Smooth muscle cell (in vitro differentiated cells): Measurements from ENCODE around the gene HMCN1. TPM values are rescaled to one million over a fixed set of nuclear protein-coding genes. Genes with fewer than 3 reads are reported as not detected.

Experiments
- DNase-seq: peaks from one replicate; lab custom pipeline; 2025; ENCODE audit not compliant: unreplicated experiment; lab: John Stamatoyannopoulos, UW
- H2AFZ ChIP-seq: fragments of 200-600 bp; sonication (generic); 2 replicates; pipeline ENCODE4 v1.6.0; 2016; ENCODE audit warnings: antibody characterized with exemption, low read depth, mild to moderate bottlenecking
- H3F3A ChIP-seq: fragments of 200-600 bp; sonication (generic); 2 replicates; pipeline ENCODE4 v1.6.0; 2017; ENCODE audit warnings: antibody characterized with exemption, low read depth
- H3K27ac ChIP-seq: fragments of 200-600 bp; sonication (generic); 2 replicates; pipeline ENCODE4 v1.5.1; 2016; ENCODE audit warnings: low read depth, mild to moderate bottlenecking
- H3K27me3 ChIP-seq: fragments of 200-600 bp; sonication (generic); 2 replicates; pipeline ENCODE4 v1.6.1; 2016; ENCODE audit warnings: low read depth, mild to moderate bottlenecking
- H3K36me3 ChIP-seq: fragments of 200-600 bp; sonication (generic); 2 replicates; pipeline ENCODE4 v1.5.1; 2016; ENCODE audit warnings: low read depth
- H3K4me1 ChIP-seq: fragments of 200-600 bp; sonication (generic); 2 replicates; pipeline ENCODE4 v1.5.1; 2016; ENCODE audit warnings: low read depth
- H3K4me2 ChIP-seq: fragments of 200-600 bp; sonication (generic); 2 replicates; pipeline ENCODE4 v1.6.0; 2016; ENCODE audit warnings: mild to moderate bottlenecking
- H3K4me3 ChIP-seq: fragments of 200-600 bp; sonication (generic); 2 replicates; pipeline ENCODE4 v1.5.1; 2016; ENCODE audit warnings: mild to moderate bottlenecking
- H3K79me2 ChIP-seq: fragments of 200-600 bp; sonication (generic); 2 replicates; pipeline ENCODE4 v1.6.0; 2016; ENCODE audit warnings: low read depth, mild to moderate bottlenecking
- H3K9ac ChIP-seq: fragments of 200-600 bp; sonication (generic); 2 replicates; pipeline ENCODE4 v1.6.0; 2016; ENCODE audit warnings: low read depth
- H3K9me3 ChIP-seq: fragments of 200-600 bp; sonication (generic); replicated peaks from 2 replicates; pipeline ENCODE4 v1.5.1; 2016; ENCODE audit warnings: low read depth
- H4K20me1 ChIP-seq: fragments of 200-600 bp; sonication (generic); 2 replicates; pipeline ENCODE4 v1.6.0; 2016; ENCODE audit warnings: low read depth
- WGBS: methylation state at CpG from one replicate; pipeline ENCODE4 v1.1.7; 2016; ENCODE audit warnings: low lambda C conversion rate; 5-methylcytosine and 5-hydroxymethylcytosine counted together
- polyA plus RNA-seq: library from polyadenylated mRNA; unstranded; fragments of >200 nt; fragmentation: Nextera tagmentation; extraction: Ambion mirVana; gene quantifications from 2 replicates; pipeline ENCODE4 v1.2.1, GENCODE V29; 2016
- total RNA-seq: library from RNA; depleted of rRNA; stranded (reverse); fragments of >200 nt; gene quantifications from 2 replicates; pipeline ENCODE4 v1.2.3, GENCODE V29; 2014
- TF ChIP-seq, protein P1 (sequence below): fragments of 200-600 bp; sonication (generic); IDR thresholded peaks from 2 replicates; pipeline ENCODE4 v1.5.1; 2017; ENCODE audit warnings: borderline replicate concordance, mild to moderate bottlenecking, antibody characterized with exemption; ENCODE audit not compliant: insufficient read depth, poor library complexity, severe bottlenecking

The HMCN1 gene
- total and polyA plus RNA-seq, 2 experiments from 2014 or later = 18.9 to 118 TPM

DNA sequence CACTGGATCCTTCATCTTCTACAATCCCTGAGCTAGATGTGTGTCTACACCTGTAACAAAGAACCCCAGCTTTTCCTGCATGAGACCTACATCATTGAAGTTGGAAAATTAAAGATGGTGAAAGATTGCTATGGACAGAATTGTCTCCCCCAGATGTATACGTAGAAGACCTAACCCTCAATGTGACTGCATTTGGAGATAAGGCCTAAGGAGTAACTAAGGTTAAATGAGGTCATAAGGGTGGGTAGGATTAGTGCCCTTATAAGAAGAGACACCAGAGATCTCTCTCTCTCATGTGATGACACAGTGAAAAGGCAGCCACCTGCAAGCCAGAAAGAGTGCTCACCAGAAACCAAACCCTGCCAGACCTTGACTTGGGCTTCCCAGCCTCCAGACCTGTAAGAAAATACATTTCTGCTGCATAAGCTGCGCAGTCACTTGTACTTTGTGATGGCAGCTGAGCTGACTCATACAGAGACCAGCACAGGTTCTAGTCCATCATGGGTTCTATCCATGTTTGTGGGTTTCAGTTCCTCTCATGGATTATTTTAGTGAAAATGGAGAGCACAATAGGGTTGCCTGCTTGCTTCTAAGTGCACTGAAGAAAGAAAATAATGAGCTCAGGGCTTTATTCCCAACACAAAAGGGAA lies 460.0 kb downstream of the HMCN1 start:
- peaks cover 4% of the 10 kb centered on the region for H3K4me1 ChIP-seq
- no peaks in the 10 kb centered on the region for H4K20me1 ChIP-seq
- no peak overlapping the region for H3K4me2 ChIP-seq
- H3K4me3 ChIP-seq = no peak overlapping the region
- peaks cover 7% of the 10 kb centered on the region for H3F3A ChIP-seq
- H3K36me3 ChIP-seq = no peaks in the 10 kb centered on the region
- TF ChIP-seq, protein P1, sequence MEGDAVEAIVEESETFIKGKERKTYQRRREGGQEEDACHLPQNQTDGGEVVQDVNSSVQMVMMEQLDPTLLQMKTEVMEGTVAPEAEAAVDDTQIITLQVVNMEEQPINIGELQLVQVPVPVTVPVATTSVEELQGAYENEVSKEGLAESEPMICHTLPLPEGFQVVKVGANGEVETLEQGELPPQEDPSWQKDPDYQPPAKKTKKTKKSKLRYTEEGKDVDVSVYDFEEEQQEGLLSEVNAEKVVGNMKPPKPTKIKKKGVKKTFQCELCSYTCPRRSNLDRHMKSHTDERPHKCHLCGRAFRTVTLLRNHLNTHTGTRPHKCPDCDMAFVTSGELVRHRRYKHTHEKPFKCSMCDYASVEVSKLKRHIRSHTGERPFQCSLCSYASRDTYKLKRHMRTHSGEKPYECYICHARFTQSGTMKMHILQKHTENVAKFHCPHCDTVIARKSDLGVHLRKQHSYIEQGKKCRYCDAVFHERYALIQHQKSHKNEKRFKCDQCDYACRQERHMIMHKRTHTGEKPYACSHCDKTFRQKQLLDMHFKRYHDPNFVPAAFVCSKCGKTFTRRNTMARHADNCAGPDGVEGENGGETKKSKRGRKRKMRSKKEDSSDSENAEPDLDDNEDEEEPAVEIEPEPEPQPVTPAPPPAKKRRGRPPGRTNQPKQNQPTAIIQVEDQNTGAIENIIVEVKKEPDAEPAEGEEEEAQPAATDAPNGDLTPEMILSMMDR = no peak
- WGBS = 98% methylated on average over 2 of the region's 2 CpGs
- no peaks in the 10 kb centered on the region for H3K27me3 ChIP-seq
- H2AFZ ChIP-seq = no peak overlapping the region
- no peak overlapping the region for H3K9ac ChIP-seq
- no peaks in the 10 kb centered on the region for H3K9me3 ChIP-seq
- no peaks in the 10 kb centered on the region for H3K79me2 ChIP-seq
- no peak for DNase-seq
- no peak overlapping the region for H3K27ac ChIP-seq

DNA sequence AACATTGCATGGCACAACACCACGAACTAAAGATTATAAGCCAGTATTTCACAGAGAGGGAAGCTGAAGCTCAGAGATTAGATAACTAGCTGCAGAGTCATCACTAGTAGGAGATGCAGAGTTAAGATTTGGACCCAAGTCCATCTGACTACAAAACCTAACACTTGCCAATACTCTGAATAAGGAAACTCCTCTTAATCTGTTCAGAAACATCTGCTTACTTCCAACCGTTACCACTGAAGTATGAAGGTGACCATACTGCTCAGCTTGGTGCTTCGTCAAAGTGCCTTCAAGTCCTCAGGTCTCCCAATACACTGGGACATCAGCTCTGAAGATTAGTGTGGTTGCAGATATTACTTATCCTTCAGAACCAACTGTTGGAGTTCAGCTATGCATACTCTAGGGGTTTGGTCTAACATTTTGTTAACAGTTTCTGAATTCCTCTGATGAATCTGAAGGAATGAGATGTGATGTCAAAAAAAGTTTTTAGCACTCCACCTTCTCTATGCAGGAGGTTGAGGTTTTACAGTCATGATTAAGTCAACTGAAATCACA lies 461.3 kb downstream of the HMCN1 start:
- no peaks in the 10 kb centered on the region for H3F3A ChIP-seq
- no peaks in the 10 kb centered on the region for H3K79me2 ChIP-seq
- no peaks in the 10 kb centered on the region for H3K9me3 ChIP-seq
- H2AFZ ChIP-seq = no peak overlapping the region
- no peaks in the 10 kb centered on the region for H3K27me3 ChIP-seq
- H3K4me3 ChIP-seq = no peak overlapping the region
- DNase-seq = no peak
- no peaks in the 10 kb centered on the region for H3K4me1 ChIP-seq
- no peaks in the 10 kb centered on the region for H4K20me1 ChIP-seq
- H3K9ac ChIP-seq = no peak overlapping the region
- no peak overlapping the region for H3K27ac ChIP-seq
- TF ChIP-seq, protein P1 = no peak
- no peak overlapping the region for H3K4me2 ChIP-seq
- H3K36me3 ChIP-seq = no peaks in the 10 kb centered on the region
- WGBS = 78% methylated on average over 3 of the region's 3 CpGs

DNA sequence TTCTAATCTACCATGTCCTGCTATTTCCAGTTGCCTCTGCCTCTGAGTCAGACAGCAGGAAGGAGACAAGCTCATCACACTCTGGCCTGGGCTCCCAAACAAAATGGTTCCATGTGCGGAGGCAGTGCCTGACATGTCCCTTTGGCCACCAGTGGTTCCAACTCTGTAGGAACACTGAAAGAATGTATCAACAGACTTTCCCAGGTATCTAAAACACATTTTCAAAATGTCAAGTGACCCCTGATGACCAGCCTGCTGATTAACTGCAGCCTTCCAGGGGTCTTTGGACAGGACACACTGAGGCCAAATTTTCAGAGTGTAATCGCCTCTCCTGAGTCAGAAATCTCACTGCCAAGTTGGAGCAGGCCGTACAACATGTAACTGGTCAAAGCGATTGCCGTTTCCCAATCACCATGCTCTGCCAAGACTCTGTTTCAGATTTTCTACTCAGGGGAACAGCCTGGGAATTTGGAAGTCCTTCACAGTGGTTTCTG lies 468.1 kb downstream of the HMCN1 start:
- TF ChIP-seq, protein P1 = no peak
- H3F3A ChIP-seq = peaks cover 11% of the 10 kb centered on the region
- H2AFZ ChIP-seq = no peak overlapping the region
- H3K9me3 ChIP-seq = no peaks in the 10 kb centered on the region
- H3K4me1 ChIP-seq = peaks cover 23% of the 10 kb centered on the region
- H3K4me2 ChIP-seq = no peak overlapping the region
- no peak for DNase-seq
- H3K27ac ChIP-seq = no peak overlapping the region
- H3K36me3 ChIP-seq = no peaks in the 10 kb centered on the region
- no peaks in the 10 kb centered on the region for H3K79me2 ChIP-seq
- no peaks in the 10 kb centered on the region for H3K27me3 ChIP-seq
- H3K9ac ChIP-seq = no peak overlapping the region
- H4K20me1 ChIP-seq = no peaks in the 10 kb centered on the region
- H3K4me3 ChIP-seq = no peak overlapping the region
- 94% methylated on average over 5 of the region's 5 CpGs for WGBS
